GM12873 (cell line): ENCODE results near the gene SPATA33.
A peak's percentile ranks its signal among the peaks of the same experiment; 100 is the strongest.

Experiments
- CTCF ChIP-seq: IDR thresholded peaks from 2 replicates; pipeline ENCODE4 v1.5.1; 2012; ENCODE audit warnings: low read depth, mild to moderate bottlenecking, moderate library complexity, low read length, control low read depth; ENCODE audit not compliant: insufficient read depth; ENCODE audit errors: missing control alignments

SPATA33 gene

DNA sequence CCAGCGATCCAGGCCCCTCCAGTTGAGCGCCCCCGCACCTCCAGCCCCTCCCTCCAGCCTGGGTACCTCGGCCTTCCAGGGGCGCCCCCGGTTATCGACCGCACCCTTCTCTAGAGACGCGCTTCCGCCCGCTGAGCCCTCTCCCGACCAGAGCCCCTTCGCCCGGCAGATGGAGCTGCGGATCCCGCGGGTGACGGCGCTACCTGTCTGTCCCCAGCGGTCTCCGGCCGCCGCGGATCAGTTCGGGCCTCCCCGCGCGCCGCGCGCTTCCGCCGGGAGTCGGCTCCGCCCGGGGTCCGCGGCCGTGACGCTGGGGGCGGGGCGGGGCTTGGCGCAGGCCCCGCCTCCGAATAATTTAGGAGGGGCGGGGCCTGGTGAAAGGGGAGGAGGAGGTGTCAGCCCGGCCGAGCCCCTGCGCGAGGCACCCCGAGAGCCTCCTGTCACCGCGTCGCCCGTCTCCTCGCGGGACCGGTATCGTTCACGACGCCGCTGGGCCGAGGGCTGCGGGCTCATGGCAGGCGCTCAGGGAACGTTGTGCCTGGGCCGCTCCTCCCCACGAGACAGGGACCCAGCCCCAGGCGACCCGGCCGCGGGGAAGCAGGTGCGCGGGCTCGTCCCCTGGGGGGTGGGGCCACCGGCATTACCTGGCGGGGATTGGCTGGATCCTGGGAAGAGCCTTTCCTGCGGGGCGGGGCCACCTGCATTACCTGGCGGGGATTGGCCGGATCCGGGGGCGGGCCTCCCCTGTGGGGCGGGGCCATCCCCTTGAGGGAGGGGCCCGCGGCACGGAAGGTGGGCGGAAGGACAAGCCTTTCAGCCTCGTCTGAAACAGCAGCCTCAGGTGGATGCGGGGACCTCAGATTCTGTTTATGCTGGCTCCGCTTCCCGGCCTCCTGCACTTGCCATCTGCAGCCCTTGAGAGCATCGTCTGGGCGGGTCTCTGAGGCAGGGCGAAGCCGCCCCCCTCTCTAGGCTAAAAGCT is 44.1 kb downstream of the SPATA33 start, which contains the start of gene SPATA2L:
SPATA2L (minus strand) TSS at position 281 of the 982 bp plus-strand sequence. CDS start 473 bp downstream, outside the sequence.
- peak; percentile 22 for TF ChIP-seq CTCF

DNA sequence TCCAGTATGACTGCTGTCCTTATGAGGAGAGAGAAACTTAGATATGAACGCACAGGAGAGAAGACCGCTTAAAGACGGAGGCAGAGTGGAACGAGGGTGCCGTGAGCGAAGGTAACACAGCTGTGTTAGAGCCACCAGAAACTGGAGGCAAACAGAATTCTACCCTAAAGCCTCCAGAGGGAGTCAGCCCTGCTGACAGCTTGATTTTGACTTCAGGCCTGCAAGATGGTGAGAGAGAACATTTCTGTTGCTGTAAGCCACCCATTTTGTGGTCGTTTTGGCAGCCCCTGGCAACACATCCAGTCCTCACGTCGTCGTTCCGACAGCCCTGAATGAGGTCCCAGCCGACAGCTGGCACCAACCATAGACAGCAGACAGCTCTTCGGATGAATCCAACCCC is 46.6 kb downstream of the SPATA33 start:
- TF ChIP-seq CTCF, result no peak

- no peak for TF ChIP-seq CTCF
Measured at GRCh38 chr16:89705006-89705405, 47.4 kb downstream of the SPATA33 start.

DNA sequence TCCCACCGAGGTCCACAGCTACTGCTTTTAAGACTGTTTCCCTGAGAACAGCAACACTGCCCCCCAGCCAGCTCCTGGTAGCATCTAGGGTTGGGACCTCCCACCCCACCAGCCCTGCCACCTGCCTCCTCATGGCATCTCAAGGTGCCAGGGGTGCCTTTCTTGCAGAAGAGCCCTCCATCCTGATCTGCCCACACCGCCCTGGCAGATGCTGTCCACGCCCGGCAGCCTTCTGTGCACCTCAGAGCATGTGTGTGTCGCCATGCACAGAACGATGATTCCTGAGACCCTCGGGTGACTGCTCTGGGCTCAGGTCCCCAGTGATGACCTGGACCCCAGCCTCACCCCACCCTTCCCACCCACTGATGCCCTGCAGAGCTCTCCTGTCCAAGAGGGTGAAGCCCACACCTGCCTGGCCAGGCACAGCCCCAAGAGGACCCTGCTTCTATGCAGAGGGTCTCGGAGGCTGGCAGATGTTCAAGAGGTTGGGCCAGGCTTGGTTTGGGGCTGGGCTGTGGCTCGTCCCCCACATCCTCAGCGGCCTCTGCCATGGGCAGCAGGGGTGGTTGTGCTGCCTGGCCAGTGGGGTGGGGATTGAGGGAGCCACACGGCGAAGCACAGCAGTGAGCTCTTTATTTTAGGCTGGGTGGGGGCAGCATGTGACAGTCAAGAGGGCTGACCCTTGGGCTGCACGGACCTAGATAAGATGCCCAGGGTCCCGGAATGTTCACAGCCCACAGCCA is 49.1 kb downstream of the SPATA33 start:
- no peak for TF ChIP-seq CTCF

GRCh38 chr16:89707695-89708094 is 50.1 kb downstream of the SPATA33 start:
- TF ChIP-seq CTCF, result no peak

GRCh38 chr16:89708481-89708931 is 50.9 kb downstream of the SPATA33 start:
- TF ChIP-seq CTCF, result no peak

- no peak for TF ChIP-seq CTCF
Measured at GRCh38 chr16:89709166-89709565, 51.5 kb downstream of the SPATA33 start.
